Vagina (tissue), 2 donors: ENCODE measurements around the gene DUS2. TPM values are rescaled to one million over a fixed set of nuclear protein-coding genes. Genes with fewer than 3 reads are reported as not detected.

Experiments
- DNase-seq, 2 donors: peaks; one replicate each; pipeline ENCODE4 v3.0.0-alpha.2; 2017; ENCODE audit errors: extremely low spot score in 2 of 2
- H3K27ac ChIP-seq: fragments of 200-600 bp; sonication (generic); one replicate; pipeline ENCODE4 v1.5.1; 2019
- H3K27me3 ChIP-seq: fragments of 200-600 bp; sonication (generic); one replicate; pipeline ENCODE4 v1.5.1; 2019
- H3K36me3 ChIP-seq, 2 donors: fragments of 200-600 bp; sonication (generic); one replicate each; pipeline ENCODE4 v1.5.1; 2017 to 2019
- H3K4me1 ChIP-seq: fragments of 200-600 bp; sonication (generic); one replicate; pipeline ENCODE4 v1.5.1; 2019
- H3K4me3 ChIP-seq, 2 donors: fragments of 200-600 bp; sonication (generic); 1 replicate in 1 of 2; 2 replicates in 1 of 2; pipeline ENCODE4 v1.5.1; 2016 to 2019
- H3K9me3 ChIP-seq: fragments of 200-600 bp; sonication (generic); one replicate; pipeline ENCODE4 v1.5.1; 2019
- POLR2A ChIP-seq, 2 donors: fragments of 450-650 bp; IDR thresholded peaks; one replicate each; pipeline ENCODE4 v1.6.1; 2017; ENCODE audit warnings: antibody characterized with exemption in 2 of 2, mild to moderate bottlenecking in 2 of 2, moderate library complexity in 2 of 2
- POLR2AphosphoS5 ChIP-seq, 2 donors: sonication (generic); formaldehyde crosslinking; IDR thresholded peaks; one replicate each; pipeline ENCODE4 v1.9.0; 2017; ENCODE audit warnings: antibody characterized with exemption in 2 of 2, mild to moderate bottlenecking in 2 of 2, low read depth in 1 of 2; ENCODE audit not compliant: insufficient read depth in 1 of 2
- intact Hi-C: fragments of 100-400 bp; cut with DNase I; formaldehyde crosslinking; loops from one replicate; pipeline ENCODE4 v1.15.1; 2023
- total RNA-seq: library from RNA; depleted of rRNA; stranded (reverse); fragments of >200 nt; gene quantifications from one replicate; pipeline ENCODE4 v1.2.3, GENCODE V29; 2016
- TF ChIP-seq, protein P1 (sequence below), 3 experiments: fragments of 450-650 bp in 2 of 3; fragments of 200-600 bp in 1 of 3; sonication (generic) in 1 of 3; IDR thresholded peaks; one replicate each; pipeline ENCODE4 v1.5.1; 2017 to 2019; ENCODE audit warnings: antibody characterized with exemption in 3 of 3, mild to moderate bottlenecking in 2 of 3, moderate library complexity in 2 of 3

The DUS2 gene
- total RNA-seq, 1 donor from 2014 or later = 11.5 TPM

DNA sequence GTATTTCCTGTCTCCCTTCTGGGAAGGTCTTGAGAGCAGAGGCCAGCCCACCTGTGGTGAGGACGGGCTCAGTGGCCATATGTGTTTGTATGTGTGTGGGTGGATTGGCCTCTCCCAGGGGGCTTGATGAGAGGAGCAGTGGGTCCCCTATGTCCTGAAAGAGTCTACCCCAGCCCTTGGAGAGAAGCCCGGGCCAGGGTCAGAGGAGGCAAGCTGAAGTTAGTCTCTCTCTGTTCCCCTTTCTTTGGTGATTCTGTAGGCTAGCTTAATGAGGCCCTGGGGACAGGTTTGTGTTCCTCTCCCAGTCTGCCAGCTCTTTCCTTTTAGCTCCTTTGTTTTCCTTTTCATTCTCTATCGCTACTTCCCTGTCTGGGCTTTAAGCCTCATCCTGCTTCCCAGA, 38.3 kb downstream of the DUS2 start:
- H3K27ac ChIP-seq = no peak overlapping the region
- peaks cover 9% of the 10 kb centered on the region for H3K4me1 ChIP-seq
- no peak for TF ChIP-seq POLR2A (IDR thresholded peaks at IDR 0.05)
- TF ChIP-seq POLR2AphosphoS5 (IDR thresholded peaks at IDR 0.05; ENCODE audit: insufficient read depth in 1 of 2, low read depth in 1 of 2) = no peak
- TF ChIP-seq, protein P1, sequence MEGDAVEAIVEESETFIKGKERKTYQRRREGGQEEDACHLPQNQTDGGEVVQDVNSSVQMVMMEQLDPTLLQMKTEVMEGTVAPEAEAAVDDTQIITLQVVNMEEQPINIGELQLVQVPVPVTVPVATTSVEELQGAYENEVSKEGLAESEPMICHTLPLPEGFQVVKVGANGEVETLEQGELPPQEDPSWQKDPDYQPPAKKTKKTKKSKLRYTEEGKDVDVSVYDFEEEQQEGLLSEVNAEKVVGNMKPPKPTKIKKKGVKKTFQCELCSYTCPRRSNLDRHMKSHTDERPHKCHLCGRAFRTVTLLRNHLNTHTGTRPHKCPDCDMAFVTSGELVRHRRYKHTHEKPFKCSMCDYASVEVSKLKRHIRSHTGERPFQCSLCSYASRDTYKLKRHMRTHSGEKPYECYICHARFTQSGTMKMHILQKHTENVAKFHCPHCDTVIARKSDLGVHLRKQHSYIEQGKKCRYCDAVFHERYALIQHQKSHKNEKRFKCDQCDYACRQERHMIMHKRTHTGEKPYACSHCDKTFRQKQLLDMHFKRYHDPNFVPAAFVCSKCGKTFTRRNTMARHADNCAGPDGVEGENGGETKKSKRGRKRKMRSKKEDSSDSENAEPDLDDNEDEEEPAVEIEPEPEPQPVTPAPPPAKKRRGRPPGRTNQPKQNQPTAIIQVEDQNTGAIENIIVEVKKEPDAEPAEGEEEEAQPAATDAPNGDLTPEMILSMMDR (IDR thresholded peaks at IDR 0.05) = no peak
- H3K36me3 ChIP-seq = peaks cover 0 to 9% of the 10 kb centered on the region in 2 donors
- no peak overlapping the region for H3K4me3 ChIP-seq
- intact Hi-C loops = no loop called here
- no peaks in the 10 kb centered on the region for H3K27me3 ChIP-seq
- no peaks in the 10 kb centered on the region for H3K9me3 ChIP-seq
- no peak for DNase-seq

DNA sequence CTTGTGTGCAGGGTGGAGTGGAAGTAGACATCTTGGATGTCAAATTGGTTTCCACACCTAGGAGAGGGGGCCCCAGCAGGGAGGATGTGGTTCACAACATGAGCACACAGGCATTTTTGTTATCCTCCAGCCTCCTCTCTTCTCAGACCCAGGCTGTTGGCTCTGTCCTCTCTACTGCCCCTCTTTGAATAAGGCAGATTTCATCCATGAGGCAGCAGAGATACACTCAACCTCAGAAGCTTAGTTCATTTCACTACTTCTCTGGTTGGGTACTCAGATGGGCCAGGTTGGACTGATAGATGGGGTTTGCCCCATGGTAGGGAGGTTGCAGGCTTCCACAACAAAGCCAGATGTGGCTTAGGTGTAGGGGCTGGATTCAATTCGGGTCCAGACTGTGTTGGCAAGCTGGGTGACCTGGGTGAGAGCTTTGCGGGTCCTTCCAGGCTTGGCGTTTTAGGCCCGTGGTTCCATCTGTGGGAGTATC, 39.9 kb downstream of the DUS2 start:
- H3K9me3 ChIP-seq = no peaks in the 10 kb centered on the region
- intact Hi-C loops = no loop called here

DNA sequence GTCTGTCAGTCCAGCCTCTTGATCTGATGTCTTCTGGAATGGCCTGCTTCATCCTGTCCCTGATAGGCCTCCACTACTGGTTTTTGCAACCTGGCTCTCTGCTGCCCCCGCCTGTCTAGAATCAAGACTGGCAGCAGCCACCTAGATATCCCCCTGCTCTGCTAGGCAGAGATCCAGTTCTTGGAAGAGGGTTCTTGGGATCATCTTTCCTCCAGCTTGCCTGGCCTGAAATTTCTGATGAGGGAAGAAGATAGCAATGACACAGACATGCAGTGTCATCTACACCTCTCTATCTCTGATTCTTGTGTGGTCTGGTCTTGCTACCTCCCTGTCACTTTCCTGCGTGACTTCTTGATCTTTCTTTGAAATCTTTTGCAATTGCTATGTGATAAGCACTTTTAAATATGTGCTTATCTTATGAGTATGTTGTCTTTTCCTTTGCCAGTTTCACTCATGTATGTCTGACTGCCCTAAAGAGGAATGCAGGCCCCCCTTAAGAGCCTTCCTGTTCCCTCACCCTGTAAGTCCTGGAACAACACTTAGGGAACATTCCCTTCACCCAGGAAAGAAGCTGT, 41.8 kb downstream of the DUS2 start:
- intact Hi-C loops = no loop called here
- DNase-seq = no peak
- no peaks in the 10 kb centered on the region for H3K9me3 ChIP-seq
- peaks cover 22% of the 10 kb centered on the region for H3K4me1 ChIP-seq
- no peaks in the 10 kb centered on the region for H3K27me3 ChIP-seq
- H3K27ac ChIP-seq = no peak overlapping the region
- no peak overlapping the region for H3K4me3 ChIP-seq
- no peak for TF ChIP-seq POLR2AphosphoS5 (IDR thresholded peaks at IDR 0.05; ENCODE audit: insufficient read depth in 1 of 2, low read depth in 1 of 2)
- no peak for TF ChIP-seq POLR2A (IDR thresholded peaks at IDR 0.05)
- TF ChIP-seq, protein P1 (IDR thresholded peaks at IDR 0.05) = peak; percentile 35 to 51 (median 47)
- peaks cover 0 to 9% of the 10 kb centered on the region in 2 donors for H3K36me3 ChIP-seq

More for the DNA sequence above, 39.9 kb downstream of the DUS2 start:
- Histone ChIP-seq H3K36me3 (peaks cover 0 to 9% of the 10 kb centered on the region in 2 donors), H3K27ac (no peak overlapping the region), H3K27me3 (no peaks in the 10 kb centered on the region), H3K4me1 (peaks cover 12% of the 10 kb centered on the region), H3K4me3 (no peak overlapping the region)
- DNase-seq = no peak
- TF ChIP-seq, protein P1 (IDR thresholded peaks at IDR 0.05) = no peak
- TF ChIP-seq POLR2A (IDR thresholded peaks at IDR 0.05) (no peak), POLR2AphosphoS5 (IDR thresholded peaks at IDR 0.05; ENCODE audit: insufficient read depth in 1 of 2, low read depth in 1 of 2) (no peak)

DNA sequence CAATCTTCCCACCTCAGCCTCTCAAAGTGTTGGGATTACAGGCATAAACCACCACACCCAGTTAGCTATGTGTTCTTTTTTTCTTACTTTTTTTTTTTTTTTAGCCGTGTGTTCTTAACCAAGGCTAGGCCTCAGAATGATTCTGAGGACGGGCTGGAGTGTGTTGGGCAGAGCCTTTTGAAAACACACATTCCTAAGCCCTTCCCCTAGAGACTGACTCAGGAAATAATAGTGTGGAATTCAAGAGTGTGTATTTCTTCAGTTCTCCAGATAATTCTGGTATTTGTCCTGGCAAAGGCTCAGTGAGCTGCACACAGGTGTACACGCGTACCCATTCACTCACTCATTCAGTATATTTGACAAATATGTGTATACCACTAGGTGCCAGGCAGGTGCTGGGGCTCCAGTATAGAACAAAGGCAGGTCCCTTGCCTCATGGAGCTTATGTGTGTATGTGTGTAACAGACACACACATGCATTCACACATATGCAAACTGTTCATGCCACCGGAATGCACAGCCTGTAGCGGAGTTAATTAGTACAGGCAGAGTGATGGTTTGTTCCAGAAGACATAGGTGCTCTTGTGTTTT, 42.7 kb downstream of the DUS2 start:
- intact Hi-C loops = no loop called here
- H3K4me1 ChIP-seq = peaks cover 28% of the 10 kb centered on the region

More for the DNA sequence above, 42.7 kb downstream of the DUS2 start:
- H3K27ac ChIP-seq = no peak overlapping the region
- no peak overlapping the region for H3K4me3 ChIP-seq
- DNase-seq = peak in 1 of 2 donors; percentile 54
- TF ChIP-seq, protein P1 (IDR thresholded peaks at IDR 0.05) = no peak
- no peak for TF ChIP-seq POLR2AphosphoS5 (IDR thresholded peaks at IDR 0.05; ENCODE audit: insufficient read depth in 1 of 2, low read depth in 1 of 2)
- no peak for TF ChIP-seq POLR2A (IDR thresholded peaks at IDR 0.05)
- no peaks in the 10 kb centered on the region for H3K27me3 ChIP-seq
- peaks cover 0 to 9% of the 10 kb centered on the region in 2 donors for H3K36me3 ChIP-seq
- H3K9me3 ChIP-seq = no peaks in the 10 kb centered on the region
